Neuronal stem cell (in vitro differentiated cells): ENCODE data around the gene RASAL2.

Experiments used
- DNase-seq: peaks from one replicate; pipeline ENCODE4 v3.0.0-alpha.2; 2013; ENCODE audit warnings: low spot score
- H2AFZ ChIP-seq: one replicate; pipeline ENCODE4 v1.6.1; 2013; ENCODE audit warnings: mild to moderate bottlenecking, low read length, inconsistent platforms
- H2AK5ac ChIP-seq: 2 replicates; pipeline ENCODE4 v1.6.1; 2013; ENCODE audit warnings: low read depth, mild to moderate bottlenecking, inconsistent platforms, low read length, moderate library complexity, mixed read lengths
- H2BK120ac ChIP-seq: 2 replicates; pipeline ENCODE4 v1.6.1; 2013; ENCODE audit warnings: low read depth, mild to moderate bottlenecking, inconsistent platforms, low read length, moderate library complexity, mixed read lengths
- H2BK12ac ChIP-seq: one replicate; pipeline ENCODE4 v1.6.1; 2013; ENCODE audit warnings: low read length, inconsistent platforms
- H2BK15ac ChIP-seq: 2 replicates; pipeline ENCODE4 v1.6.1; 2013; ENCODE audit warnings: mild to moderate bottlenecking, low read length, inconsistent platforms, mixed read lengths
- H2BK5ac ChIP-seq: one replicate; pipeline ENCODE4 v1.6.1; 2013; ENCODE audit warnings: inconsistent platforms, mild to moderate bottlenecking, low read length, moderate library complexity
- H3K14ac ChIP-seq: one replicate; pipeline ENCODE4 v1.6.1; 2013; ENCODE audit warnings: low read length, inconsistent platforms
- H3K18ac ChIP-seq: 2 replicates; pipeline ENCODE4 v1.6.1; 2013; ENCODE audit warnings: low read length, inconsistent platforms
- H3K23ac ChIP-seq: 2 replicates; pipeline ENCODE4 v1.6.1; 2013; ENCODE audit warnings: low read depth, mild to moderate bottlenecking, mixed read lengths, low read length, inconsistent platforms; ENCODE audit not compliant: poor library complexity
- H3K27ac ChIP-seq: replicated peaks from 3 replicates; pipeline ENCODE4 v1.5.1; 2013; ENCODE audit warnings: low read length, inconsistent platforms
- H3K27me3 ChIP-seq, 3 experiments: 2 replicates each; pipeline ENCODE4 v1.6.1; 2013; ENCODE audit warnings: low read length in 3 of 3, mild to moderate bottlenecking in 2 of 3, inconsistent platforms in 1 of 3, low read depth in 1 of 3, mixed read lengths in 1 of 3, moderate library complexity in 1 of 3; ENCODE audit not compliant: control insufficient read depth in 3 of 3, insufficient read depth in 3 of 3
- H3K36me3 ChIP-seq, 2 donors: replicated peaks in 1 of 2; 2 replicates each; pipeline ENCODE4 v1.6.1; 2013; ENCODE audit warnings: low read length in 2 of 2; ENCODE audit not compliant: control insufficient read depth in 2 of 2, insufficient read depth in 2 of 2
- H3K4ac ChIP-seq: 2 replicates; pipeline ENCODE4 v1.6.1; 2013; ENCODE audit warnings: inconsistent platforms, mild to moderate bottlenecking, low read length, moderate library complexity
- H3K4me1 ChIP-seq, 2 donors: 1 replicate in 1 of 2; 2 replicates in 1 of 2; pipeline ENCODE4 v1.6.1; 2013; ENCODE audit warnings: low read length in 2 of 2, low read depth in 1 of 2; ENCODE audit not compliant: control insufficient read depth in 2 of 2, insufficient read depth in 1 of 2
- H3K4me2 ChIP-seq: one replicate; pipeline ENCODE4 v1.6.1; 2013; ENCODE audit warnings: mild to moderate bottlenecking, low read length, inconsistent platforms; ENCODE audit not compliant: insufficient read depth, poor library complexity, severe bottlenecking
- H3K4me3 ChIP-seq, 2 donors: 2 replicates each; pipeline ENCODE4 v1.5.1; 2013; ENCODE audit warnings: low read length in 2 of 2, mild to moderate bottlenecking in 2 of 2, inconsistent platforms in 1 of 2, moderate library complexity in 1 of 2
- H3K79me1 ChIP-seq: one replicate; pipeline ENCODE4 v1.6.1; 2013; ENCODE audit warnings: low read depth, mild to moderate bottlenecking, inconsistent platforms, low read length, moderate library complexity
- H3K9ac ChIP-seq: one replicate; pipeline ENCODE4 v1.6.1; 2013; ENCODE audit warnings: mild to moderate bottlenecking, low read depth, low read length, inconsistent platforms; ENCODE audit not compliant: poor library complexity
- H3K9me3 ChIP-seq, 2 donors: replicated peaks in 1 of 2; 2 replicates each; pipeline versions ENCODE3 to v1.6.1; 2013; ENCODE audit warnings: low read length in 2 of 2, mild to moderate bottlenecking in 2 of 2, inconsistent platforms in 1 of 2, low read depth in 1 of 2, mixed read lengths in 1 of 2, moderate library complexity in 1 of 2; ENCODE audit not compliant: control insufficient read depth in 2 of 2, insufficient read depth in 1 of 2
- H4K8ac ChIP-seq: one replicate; pipeline ENCODE4 v1.6.1; 2013; ENCODE audit warnings: low read depth, mild to moderate bottlenecking, inconsistent platforms, low read length, moderate library complexity
- H4K91ac ChIP-seq: one replicate; pipeline ENCODE4 v1.6.1; 2013; ENCODE audit warnings: low read length, low read depth, mild to moderate bottlenecking, inconsistent platforms; ENCODE audit not compliant: poor library complexity
- WGBS, 2 donors: extraction: QIAGEN DNeasy Blood & Tissue Kit; methylation state at CpG; one replicate each; pipeline ENCODE4 v1.1.7; 2013; ENCODE audit warnings: missing lambda C conversion rate in 2 of 2, mixed read lengths in 1 of 2; ENCODE audit not compliant: insufficient read length in 2 of 2, insufficient replicate concordance in 1 of 2; ENCODE audit errors: extremely low coverage in 2 of 2; 5-methylcytosine and 5-hydroxymethylcytosine counted together

Gene RASAL2

GRCh38 chr1:178465011-178465410 is 371.1 kb downstream of the RASAL2 start:
- H3K23ac ChIP-seq = no peak overlapping the region
- DNase-seq = no peak
- no peak overlapping the region for H3K9ac ChIP-seq
- no peak overlapping the region for H4K91ac ChIP-seq
- H2BK12ac ChIP-seq = no peak overlapping the region
- no peak overlapping the region for H3K18ac ChIP-seq
- H4K8ac ChIP-seq = no peak overlapping the region
- no peak overlapping the region for H2BK5ac ChIP-seq
- no peaks in the 10 kb centered on the region for H3K27me3 ChIP-seq
- peaks cover 0 to 62% of the 10 kb centered on the region in 2 donors for H3K36me3 ChIP-seq
- no peak overlapping the region for H3K27ac ChIP-seq
- no peaks in the 10 kb centered on the region for H3K9me3 ChIP-seq
- no peak overlapping the region for H3K4me3 ChIP-seq
- H2BK15ac ChIP-seq = no peak overlapping the region
- no peak overlapping the region for H3K14ac ChIP-seq
- H2AFZ ChIP-seq = no peak overlapping the region
- H2AK5ac ChIP-seq = no peak overlapping the region
- H3K4ac ChIP-seq = no peak overlapping the region
- H3K4me1 ChIP-seq = no peaks in the 10 kb centered on the region
- no peaks in the 10 kb centered on the region for H3K79me1 ChIP-seq
- H3K4me2 ChIP-seq = no peak overlapping the region
- H2BK120ac ChIP-seq = no peak overlapping the region

- H3K14ac ChIP-seq = no peak overlapping the region
- no peaks in the 10 kb centered on the region for H3K79me1 ChIP-seq
- H3K36me3 ChIP-seq = peaks cover under 1 to 74% of the 10 kb centered on the region in 2 donors
- H2BK15ac ChIP-seq = no peak overlapping the region
- H2BK120ac ChIP-seq = no peak overlapping the region
- DNase-seq = no peak
- H3K4me1 ChIP-seq = no peaks in the 10 kb centered on the region
- H3K9ac ChIP-seq = no peak overlapping the region
- H2BK5ac ChIP-seq = no peak overlapping the region
- no peak overlapping the region for H3K23ac ChIP-seq
- no peak overlapping the region for H2BK12ac ChIP-seq
- no peaks in the 10 kb centered on the region for H3K9me3 ChIP-seq
- no peak overlapping the region for H3K4ac ChIP-seq
- H3K18ac ChIP-seq = no peak overlapping the region
- no peak overlapping the region for H3K4me3 ChIP-seq
- no peak overlapping the region for H4K91ac ChIP-seq
- H2AFZ ChIP-seq = no peak overlapping the region
- no peaks in the 10 kb centered on the region for H3K27me3 ChIP-seq
- no peak overlapping the region for H4K8ac ChIP-seq
- H2AK5ac ChIP-seq = no peak overlapping the region
- no peak overlapping the region for H3K27ac ChIP-seq
- no peak overlapping the region for H3K4me2 ChIP-seq
Measured at GRCh38 chr1:178467837-178468236, 373.9 kb downstream of the RASAL2 start.

GRCh38 chr1:178470411-178470960 is 376.6 kb downstream of the RASAL2 start:
- Histone ChIP-seq H4K8ac (no peak overlapping the region), H3K4me1 (no peaks in the 10 kb centered on the region), H3K18ac (no peak overlapping the region), H3K79me1 (no peaks in the 10 kb centered on the region), H3K27ac (no peak overlapping the region), H4K91ac (no peak overlapping the region), H3K9me3 (no peaks in the 10 kb centered on the region), H3K36me3 (peaks cover 4 to 82% of the 10 kb centered on the region in 2 donors), H3K4me3 (no peak overlapping the region), H3K14ac (no peak overlapping the region), H2BK15ac (no peak overlapping the region), H2BK5ac (no peak overlapping the region), H2AFZ (no peak overlapping the region), H3K4me2 (no peak overlapping the region), H2BK12ac (no peak overlapping the region), H2BK120ac (no peak overlapping the region), H3K4ac (no peak overlapping the region), H3K23ac (no peak overlapping the region), H3K9ac (no peak overlapping the region), H3K27me3 (no peaks in the 10 kb centered on the region), H2AK5ac (no peak overlapping the region)
- WGBS, 2 donors = no CpG with 5 or more reads among the region's 5 CpGs
- no peak for DNase-seq

- H3K36me3 ChIP-seq = peaks cover 6 to 75% of the 10 kb centered on the region in 2 donors
- no peak overlapping the region for H3K27ac ChIP-seq
Measured at GRCh38 chr1:178472531-178472930, 378.6 kb downstream of the RASAL2 start.

More at GRCh38 chr1:178472531-178472930, 378.6 kb downstream of the RASAL2 start:
- Histone ChIP-seq H4K8ac (no peak overlapping the region), H3K18ac (no peak overlapping the region), H3K9me3 (no peaks in the 10 kb centered on the region), H3K23ac (no peak overlapping the region), H2AK5ac (no peak overlapping the region), H2BK15ac (no peak overlapping the region), H4K91ac (no peak overlapping the region), H3K9ac (no peak overlapping the region), H2BK120ac (no peak overlapping the region), H2AFZ (no peak overlapping the region), H2BK5ac (no peak overlapping the region), H3K79me1 (no peaks in the 10 kb centered on the region), H3K4me1 (no peaks in the 10 kb centered on the region), H3K4me3 (no peak overlapping the region), H3K27me3 (no peaks in the 10 kb centered on the region), H3K4ac (no peak overlapping the region), H3K4me2 (no peak overlapping the region), H3K14ac (no peak overlapping the region), H2BK12ac (no peak overlapping the region)
- DNase-seq = no peak
